Right lobe of liver (tissue), 4 donors: ENCODE data around the gene BAG2.

Source experiments
- POLR2A ChIP-seq: fragments of 450-650 bp; IDR thresholded peaks from one replicate; pipeline ENCODE4 v1.6.1; 2017; ENCODE audit warnings: antibody characterized with exemption, mild to moderate bottlenecking
- TF ChIP-seq, protein P1 (sequence below), 4 donors: fragments of 200-600 bp in 3 of 4; fragments of 450-650 bp in 1 of 4; IDR thresholded peaks; one replicate each; pipeline versions ENCODE4 v1.5.1 to v1.8.0; 2016 to 2022; ENCODE audit warnings: antibody characterized with exemption in 4 of 4, mild to moderate bottlenecking in 2 of 4
- donor health status: DM: no; HTN: no; CAD: no.
- donor health status: DM: no; HTN: no; CAD: no.
- donor health status: DM: no; HTN: yes; CAD: no.

DNA sequence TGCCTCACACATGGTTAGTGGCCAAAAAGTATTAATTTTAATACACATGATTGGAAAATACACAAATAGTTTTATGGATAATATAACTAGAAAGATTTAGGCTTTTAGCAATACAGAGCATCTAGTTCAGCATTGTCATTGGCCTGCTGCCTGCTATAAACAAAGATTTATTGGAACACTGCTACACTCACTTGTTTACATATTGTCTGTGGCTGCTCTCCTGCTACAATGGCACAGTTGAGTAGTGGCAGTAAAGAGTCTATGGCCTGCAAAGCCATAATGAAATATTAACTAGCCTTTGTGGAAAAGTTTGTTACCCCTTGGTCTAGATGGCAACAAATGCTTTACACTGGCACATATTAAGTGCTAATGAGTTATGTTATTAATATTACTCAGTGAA lies 44.4 kb upstream of the BAG2 start:
- TF ChIP-seq, protein P1, sequence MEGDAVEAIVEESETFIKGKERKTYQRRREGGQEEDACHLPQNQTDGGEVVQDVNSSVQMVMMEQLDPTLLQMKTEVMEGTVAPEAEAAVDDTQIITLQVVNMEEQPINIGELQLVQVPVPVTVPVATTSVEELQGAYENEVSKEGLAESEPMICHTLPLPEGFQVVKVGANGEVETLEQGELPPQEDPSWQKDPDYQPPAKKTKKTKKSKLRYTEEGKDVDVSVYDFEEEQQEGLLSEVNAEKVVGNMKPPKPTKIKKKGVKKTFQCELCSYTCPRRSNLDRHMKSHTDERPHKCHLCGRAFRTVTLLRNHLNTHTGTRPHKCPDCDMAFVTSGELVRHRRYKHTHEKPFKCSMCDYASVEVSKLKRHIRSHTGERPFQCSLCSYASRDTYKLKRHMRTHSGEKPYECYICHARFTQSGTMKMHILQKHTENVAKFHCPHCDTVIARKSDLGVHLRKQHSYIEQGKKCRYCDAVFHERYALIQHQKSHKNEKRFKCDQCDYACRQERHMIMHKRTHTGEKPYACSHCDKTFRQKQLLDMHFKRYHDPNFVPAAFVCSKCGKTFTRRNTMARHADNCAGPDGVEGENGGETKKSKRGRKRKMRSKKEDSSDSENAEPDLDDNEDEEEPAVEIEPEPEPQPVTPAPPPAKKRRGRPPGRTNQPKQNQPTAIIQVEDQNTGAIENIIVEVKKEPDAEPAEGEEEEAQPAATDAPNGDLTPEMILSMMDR (IDR thresholded peaks at IDR 0.05): no peak
- TF ChIP-seq POLR2A: no peak
